Transverse colon (tissue), 4 donors: ENCODE measurements around the gene PTPRN.

Source experiments
- EP300 ChIP-seq: sonication (generic); formaldehyde crosslinking; IDR thresholded peaks from one replicate; pipeline ENCODE4 v1.6.1; 2017; ENCODE audit warnings: antibody characterized with exemption, low read depth
- POLR2A ChIP-seq: fragments of 450-650 bp; IDR thresholded peaks from one replicate; pipeline ENCODE4 v1.6.1; 2016; ENCODE audit warnings: antibody characterized with exemption, mild to moderate bottlenecking, moderate library complexity
- POLR2AphosphoS5 ChIP-seq, 3 donors: sonication (generic); formaldehyde crosslinking; IDR thresholded peaks; one replicate each; pipeline ENCODE4 v1.6.1; 2016; ENCODE audit warnings: antibody characterized with exemption in 3 of 3
- TF ChIP-seq, protein P1 (sequence below), 5 experiments: fragments of 200-600 bp in 3 of 5; fragments of 450-650 bp in 2 of 5; sonication (generic) in 3 of 5; IDR thresholded peaks; 1 replicate in 2 of 5; 2 replicates in 3 of 5; pipeline ENCODE4 v1.5.1; 2016 to 2017; ENCODE audit warnings: antibody characterized with exemption in 5 of 5, inconsistent platforms in 3 of 5, mild to moderate bottlenecking in 2 of 5, moderate library complexity in 1 of 5

DNA sequence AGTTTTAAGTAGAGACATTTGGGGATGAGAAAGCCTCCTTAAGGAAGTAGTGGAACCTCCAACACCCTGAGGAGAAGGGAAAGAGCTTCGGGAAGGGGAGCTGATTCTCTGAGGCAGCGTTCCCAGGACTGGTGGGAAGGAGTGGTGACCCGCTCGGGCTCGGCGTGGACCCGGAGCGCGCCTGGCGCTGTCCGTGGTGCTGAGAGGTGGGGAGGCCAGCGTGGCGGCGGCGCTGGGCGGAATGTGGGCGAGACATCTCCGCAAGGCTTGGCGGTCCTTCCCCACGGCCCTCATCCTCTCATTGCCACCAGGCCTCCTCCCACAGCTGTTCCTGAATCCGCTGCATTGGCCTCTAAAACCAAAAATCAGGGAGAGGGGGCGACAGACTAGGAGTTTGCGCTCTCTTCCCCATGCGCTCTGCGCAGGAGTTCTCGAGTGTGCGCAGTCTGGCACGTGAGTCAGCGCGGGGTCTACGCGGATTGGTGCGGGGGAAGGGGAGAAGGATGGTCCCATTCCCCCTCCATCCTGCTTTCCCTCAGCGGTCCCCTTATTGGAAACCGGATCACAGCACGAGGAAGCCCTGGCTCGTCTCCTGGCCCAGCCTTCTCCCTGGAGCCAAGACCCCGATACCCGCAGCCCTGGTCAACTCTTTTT lies 22.5 kb upstream of the PTPRN start:
- TF ChIP-seq EP300 (no peak), POLR2A (no peak), POLR2AphosphoS5 (IDR thresholded peaks at IDR 0.05) (no peak)
- TF ChIP-seq, protein P1, sequence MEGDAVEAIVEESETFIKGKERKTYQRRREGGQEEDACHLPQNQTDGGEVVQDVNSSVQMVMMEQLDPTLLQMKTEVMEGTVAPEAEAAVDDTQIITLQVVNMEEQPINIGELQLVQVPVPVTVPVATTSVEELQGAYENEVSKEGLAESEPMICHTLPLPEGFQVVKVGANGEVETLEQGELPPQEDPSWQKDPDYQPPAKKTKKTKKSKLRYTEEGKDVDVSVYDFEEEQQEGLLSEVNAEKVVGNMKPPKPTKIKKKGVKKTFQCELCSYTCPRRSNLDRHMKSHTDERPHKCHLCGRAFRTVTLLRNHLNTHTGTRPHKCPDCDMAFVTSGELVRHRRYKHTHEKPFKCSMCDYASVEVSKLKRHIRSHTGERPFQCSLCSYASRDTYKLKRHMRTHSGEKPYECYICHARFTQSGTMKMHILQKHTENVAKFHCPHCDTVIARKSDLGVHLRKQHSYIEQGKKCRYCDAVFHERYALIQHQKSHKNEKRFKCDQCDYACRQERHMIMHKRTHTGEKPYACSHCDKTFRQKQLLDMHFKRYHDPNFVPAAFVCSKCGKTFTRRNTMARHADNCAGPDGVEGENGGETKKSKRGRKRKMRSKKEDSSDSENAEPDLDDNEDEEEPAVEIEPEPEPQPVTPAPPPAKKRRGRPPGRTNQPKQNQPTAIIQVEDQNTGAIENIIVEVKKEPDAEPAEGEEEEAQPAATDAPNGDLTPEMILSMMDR (IDR thresholded peaks at IDR 0.05) = no peak
